CD4-positive, alpha-beta T cell treated with Interleukin-17A for 1 hour (primary cell): ENCODE measurements around the gene FAH.
"Not testable (repeated sequence)": the region's sequence is repeated elsewhere in the genome, so short reads cannot be mapped to it uniquely, and the experiment has no call there.

Source experiments
- DNase-seq: peaks from one replicate; pipeline ENCODE4 v3.0.0-alpha.2; 2020

Gene FAH

DNA sequence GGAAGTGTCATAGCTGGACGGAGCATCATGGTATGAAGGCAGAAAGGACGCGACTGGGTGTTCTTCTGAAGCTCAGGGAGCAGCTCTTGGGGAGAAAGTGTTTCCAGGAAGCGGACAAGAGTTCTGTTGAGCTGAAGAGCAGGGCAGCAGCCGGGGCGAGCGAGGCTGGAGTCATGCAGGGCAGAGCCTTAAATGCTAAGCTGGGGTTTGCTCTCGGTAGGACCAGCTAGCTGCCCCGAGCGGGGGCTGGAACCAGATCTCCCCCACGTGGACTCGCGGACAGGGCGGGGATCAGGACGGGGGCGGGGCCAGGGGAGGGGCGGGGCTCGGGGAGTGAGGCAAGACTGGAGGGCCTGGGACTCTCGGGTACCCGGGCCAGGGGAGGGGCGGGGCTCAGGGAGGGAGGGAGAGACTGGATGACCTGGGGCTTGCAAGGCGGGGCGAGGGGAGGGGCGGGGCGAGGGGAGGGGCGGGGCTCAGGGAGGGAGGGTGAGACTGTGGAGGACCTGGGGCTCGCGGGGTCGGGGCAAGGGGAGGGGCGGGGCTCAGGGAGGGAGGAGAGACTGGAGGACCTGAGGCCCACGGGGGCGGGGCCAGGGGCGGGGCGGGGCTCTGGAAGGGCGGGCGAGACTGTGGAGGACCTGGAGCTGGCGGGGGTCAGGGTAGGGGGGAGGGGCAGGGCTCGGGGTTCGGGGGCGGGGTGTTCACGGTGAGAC, 461 bp upstream of the FAH start:
- DNase-seq = peak; percentile 95

DNA sequence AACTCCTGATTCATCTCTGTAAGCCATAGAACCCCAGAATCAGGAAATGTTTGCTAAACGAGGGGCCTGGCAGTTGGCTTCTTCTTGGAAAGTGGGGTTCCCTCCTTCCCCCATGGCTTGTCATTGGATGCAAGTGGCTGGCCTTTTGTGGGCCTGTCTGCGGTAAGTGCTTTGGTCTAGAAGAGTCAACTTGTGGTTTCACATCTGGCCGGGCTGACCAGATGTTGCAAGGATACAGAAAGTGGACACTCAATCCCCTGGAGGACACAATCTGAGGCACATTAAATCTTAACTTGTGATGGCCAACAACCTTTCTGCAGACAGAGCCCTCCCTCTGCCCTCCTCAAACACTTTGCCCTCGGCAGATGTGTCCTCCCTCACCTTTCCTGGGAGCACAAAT, 1.1 kb downstream of the FAH start:
- DNase-seq = no peak

DNA sequence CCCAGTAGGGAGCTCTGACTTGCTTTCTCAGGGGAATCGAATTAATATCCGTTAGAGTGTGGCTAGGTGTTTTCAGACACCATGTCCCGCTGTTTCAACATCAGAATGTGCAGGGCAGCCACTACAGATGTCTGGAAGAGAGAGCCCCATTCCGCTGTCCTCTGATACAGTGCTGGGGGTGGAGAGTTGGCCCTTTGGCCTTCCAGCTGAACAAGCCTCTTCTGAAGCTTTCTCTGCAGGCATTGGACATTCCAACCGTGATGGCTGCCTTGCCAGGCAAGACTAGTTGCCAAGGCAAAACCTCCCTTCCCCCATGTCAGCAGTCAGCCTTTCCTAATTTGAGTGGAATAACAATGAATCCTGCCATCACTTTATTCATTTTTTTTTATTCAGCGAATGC, 1.5 kb downstream of the FAH start:
- no peak for DNase-seq

DNA sequence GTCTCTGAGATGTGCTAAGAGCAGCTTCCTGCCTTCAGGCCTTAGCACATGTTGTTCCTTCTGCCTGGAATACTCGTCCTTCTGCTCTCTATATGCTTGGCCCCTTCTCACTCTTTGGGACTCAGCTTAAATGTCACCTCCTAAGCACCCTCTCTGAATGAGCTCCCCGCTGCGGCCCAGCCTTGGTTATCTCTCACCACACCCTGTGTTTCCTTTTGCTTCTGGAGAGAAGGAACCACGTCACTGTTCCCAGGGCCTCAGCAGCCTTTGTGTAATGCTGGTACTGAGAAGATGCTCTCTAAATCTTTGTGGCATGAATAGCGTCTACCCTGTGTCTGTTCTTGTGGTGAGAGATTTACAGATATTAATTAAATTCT, 2.2 kb downstream of the FAH start:
- no peak for DNase-seq

DNA sequence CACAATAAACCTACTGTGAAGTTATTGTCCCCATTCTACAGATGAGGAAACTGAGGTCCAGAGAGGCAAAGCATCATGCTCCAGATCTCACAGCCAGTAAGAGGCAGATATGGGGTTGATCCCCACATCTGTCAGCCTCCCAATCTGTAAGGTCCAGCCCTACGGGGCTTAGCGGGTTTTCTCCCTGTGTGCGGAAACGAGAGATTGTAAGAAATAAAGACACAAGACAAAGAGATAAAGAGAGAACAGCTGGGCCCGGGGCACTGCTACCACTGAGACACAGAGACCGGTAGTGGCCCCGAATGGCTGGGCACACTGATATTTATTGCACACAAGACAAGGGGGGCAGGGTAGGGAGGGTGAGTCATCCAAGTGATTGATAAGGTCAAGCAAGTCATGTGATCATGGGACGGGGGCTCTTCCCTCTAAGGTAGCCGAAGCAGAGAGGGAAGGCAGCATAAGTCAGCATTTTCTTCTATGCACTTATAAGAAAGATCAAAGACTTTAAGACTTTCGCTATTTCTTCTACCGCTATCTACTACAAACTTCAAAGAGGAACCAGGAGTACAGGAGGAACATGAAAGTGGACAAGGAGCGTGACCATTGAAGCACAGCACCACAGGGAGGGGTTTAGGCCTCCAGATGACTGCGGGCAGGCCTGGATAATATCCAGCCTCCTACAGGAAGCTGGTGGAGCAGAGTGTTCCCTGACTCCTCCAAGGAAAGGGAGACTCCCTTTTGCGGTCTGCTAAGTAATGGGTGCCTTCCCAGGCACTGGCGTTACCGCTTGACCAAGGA, 2.8 kb downstream of the FAH start:
- DNase-seq = not testable (repeated sequence)

DNA sequence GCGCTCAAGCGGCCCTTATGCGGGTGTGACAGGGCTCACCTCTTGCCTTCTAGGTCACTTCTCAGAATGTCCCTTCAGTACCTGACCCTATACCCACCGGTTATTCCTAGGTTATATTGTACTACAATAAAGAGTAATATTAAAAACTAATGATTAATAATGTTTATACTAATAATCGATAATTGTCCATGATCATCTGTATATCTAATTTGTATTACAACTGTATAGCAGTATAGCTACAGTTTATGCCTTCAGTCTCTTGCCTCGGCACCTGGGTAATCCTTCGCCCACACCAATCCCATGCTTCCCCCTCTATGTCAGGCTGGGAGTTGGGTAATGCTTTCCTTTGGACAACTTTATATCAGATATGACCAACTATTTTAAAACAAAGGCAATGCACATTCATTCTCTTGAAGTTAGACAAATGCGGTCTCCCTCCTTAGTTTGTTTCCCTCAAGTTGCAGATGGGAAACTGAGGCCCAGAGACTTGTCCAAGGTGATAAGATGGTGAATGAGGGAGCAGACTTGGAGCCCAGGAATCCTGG, 3.4 kb downstream of the FAH start:
- no peak for DNase-seq

DNA sequence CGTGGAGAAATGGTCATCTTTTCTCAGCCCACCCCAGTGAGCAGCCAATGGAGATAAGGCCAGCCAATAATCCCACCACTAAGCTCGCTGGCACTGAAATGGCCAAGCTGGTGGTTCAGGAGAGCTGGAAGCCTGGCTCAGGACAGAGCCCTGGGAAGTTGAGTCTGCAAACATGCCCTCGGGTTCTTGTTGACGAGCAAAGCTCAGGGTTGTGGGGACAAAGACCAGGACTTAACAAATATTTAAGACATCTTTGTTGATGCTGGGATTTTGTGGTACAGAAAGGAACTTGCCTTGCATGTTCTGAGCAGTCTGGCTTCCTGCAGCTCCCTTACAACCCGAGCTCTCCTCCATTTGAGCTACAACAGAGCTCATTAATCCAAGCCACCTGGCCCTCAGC, 4.4 kb downstream of the FAH start:
- no peak for DNase-seq

DNA sequence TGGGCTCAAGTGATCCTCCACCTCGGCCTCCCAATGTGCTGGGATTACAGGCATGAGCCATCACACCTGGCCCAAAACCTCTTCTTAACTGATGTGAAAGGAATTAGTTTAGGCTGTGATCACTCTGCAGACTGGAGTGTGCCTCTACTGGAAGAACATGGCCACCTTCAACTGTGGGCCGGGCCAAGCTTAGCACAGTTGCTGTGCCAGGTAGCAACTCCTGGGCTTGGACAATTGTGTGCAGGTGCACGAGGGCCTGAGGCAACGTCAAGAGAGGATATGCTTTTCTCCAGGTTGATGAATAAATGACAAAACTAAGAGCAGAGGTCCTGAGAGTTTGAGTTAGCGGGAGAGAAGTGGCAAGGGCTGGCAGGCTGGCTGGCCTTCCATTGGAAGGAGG, 6.5 kb downstream of the FAH start:
- no peak for DNase-seq

DNA sequence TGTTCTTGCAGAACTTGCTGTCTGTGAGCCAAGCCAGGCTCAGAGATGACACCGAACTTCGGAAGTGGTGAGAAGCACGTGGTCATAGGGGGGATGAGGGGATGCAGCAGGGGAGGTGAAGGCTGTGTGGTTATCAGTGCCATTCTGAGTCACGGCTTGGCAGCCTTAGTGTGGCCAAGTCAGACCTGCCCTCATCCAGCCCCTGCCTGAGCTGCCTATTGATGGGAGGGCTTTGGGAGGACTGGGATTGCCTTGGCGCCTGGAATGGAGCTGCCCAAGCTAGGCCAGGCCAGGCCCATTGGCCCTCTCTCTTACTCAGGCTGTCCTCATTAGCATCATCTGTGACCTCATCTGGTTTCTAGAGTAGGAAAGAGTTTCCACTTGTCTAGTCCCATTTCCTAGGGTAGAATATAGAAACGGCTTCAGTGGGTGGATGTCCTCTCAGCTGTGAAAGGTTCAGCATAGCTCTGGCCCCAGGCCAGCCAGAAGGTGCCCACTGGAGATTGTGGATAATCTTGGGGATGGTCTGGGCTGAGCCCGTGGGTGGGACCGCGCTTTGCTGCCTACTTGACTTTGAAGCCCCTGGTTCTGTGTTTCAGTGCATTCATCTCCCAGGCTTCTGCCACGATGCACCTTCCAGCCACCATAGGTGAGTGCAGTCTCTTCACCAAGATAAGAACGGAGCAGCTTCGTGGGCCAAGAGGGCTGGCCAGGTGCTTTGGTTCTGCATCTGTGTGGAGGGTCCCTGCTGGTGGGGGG, 7.2 kb downstream of the FAH start:
- no peak for DNase-seq

DNA sequence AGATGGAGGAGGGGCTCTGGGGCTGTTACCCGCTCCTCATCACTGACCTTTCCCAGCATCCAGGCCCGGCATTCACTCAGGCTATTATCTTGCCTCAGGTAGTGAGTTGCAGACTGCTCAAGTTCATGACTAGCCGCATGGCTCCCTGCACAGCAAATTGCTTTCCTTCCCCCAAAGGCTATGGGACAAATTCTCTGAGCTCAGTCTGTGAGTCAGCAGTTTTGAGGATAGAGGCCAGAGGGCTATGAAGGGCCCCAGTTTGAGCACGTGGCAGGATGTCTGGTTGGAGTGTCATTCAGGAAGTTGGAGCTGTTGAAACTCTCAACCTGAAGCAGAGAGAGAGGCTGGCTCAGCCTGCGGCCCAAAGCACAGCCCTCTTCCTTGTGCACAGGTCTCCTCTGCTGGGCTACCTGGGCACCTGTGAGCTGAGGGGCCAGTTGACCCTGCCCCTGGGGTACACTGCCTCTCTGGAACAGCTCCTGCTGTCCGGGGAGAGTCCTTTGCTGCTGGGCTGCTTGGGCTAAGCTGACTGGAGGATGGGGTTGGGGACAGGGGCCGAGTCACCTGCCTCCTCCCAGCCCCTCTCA, 7.9 kb downstream of the FAH start:
- DNase-seq = peak; percentile 35

DNA sequence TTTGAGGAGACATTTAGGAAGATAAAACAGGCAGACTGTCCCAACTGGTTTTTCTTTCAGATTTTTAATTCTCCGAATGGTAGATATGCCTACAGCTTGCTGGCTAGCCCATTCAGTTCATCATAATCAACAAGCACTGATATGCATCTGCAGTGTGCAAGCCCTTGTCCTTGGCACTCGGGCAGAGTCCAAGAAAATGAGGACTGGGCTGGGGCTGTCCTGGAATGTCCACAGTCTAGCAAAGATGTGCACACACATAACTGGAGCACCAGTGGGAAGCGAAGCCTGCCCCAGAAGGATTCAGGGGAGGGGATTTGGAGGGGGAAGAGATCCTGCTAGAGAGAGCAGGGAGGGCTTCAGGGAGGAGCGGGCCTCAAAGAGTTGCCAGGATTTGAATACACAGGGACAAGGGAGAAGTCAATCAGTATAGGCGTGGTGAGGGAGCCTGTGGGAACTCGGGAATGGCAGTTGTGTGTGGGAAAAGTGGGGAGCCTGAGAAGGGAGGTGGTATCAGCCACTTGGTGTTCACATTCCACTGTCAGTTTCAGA, 8.7 kb downstream of the FAH start:
- no peak for DNase-seq

DNA sequence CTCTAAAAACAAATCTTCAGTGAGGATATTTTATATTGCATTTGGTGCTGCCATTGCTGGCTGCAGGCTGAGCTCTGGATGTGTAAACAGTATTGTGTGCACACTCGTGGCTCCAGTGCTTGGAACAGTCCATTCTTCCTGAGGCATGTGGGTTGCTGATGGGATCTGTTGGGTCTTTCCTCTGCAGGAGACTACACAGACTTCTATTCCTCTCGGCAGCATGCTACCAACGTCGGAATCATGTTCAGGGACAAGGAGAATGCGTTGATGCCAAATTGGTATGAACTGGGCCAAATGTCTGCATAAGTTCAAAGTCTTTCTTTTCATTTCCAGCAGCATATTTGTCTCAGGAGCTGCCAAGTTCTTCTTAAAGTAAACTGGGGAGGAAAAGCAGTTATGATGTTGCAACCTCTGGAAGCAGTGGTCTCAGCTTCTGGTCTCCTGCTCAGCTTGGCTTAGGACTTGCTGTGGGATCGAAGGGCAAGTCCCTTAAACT, 9.3 kb downstream of the FAH start:
- DNase-seq = no peak

DNA sequence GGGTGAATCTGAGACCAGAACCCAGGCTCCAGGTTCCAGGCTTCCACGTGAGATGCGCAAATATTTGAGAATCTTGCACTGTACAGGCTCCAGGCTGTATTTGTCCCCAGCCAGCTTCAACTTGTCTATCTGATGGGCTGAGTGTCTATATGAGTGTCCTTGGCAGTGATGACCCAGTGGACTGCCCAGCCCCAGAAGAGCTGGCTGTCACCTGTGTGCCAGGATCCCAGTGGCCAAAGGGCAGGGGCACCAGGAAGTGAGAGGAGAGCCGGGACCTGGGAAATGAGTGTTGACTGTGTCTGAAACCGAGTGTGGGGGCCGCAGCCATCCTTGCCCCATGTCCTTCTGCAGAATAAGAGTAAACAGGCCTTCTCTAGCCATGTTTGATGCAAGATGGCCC, 10.4 kb downstream of the FAH start:
- no peak for DNase-seq

DNA sequence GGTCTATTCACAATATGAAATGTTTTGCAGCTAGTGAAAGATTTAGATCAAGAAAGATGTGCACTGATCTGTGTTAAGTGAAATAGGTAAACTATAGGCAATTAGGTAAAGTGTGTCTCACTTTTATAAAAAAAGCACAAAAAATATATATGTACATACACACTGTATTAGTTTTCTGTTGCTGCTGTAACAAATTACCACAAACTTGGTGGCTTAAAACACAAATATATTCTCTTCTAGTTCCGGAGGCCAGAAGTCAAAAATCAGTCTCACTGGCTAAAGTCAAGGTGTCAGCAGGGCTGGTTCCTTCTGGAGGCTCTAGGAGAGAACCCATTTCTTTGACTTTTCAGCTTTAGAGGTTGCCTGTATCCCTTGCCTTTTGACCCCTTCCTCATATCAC, 11.1 kb downstream of the FAH start:
- DNase-seq = no peak

DNA sequence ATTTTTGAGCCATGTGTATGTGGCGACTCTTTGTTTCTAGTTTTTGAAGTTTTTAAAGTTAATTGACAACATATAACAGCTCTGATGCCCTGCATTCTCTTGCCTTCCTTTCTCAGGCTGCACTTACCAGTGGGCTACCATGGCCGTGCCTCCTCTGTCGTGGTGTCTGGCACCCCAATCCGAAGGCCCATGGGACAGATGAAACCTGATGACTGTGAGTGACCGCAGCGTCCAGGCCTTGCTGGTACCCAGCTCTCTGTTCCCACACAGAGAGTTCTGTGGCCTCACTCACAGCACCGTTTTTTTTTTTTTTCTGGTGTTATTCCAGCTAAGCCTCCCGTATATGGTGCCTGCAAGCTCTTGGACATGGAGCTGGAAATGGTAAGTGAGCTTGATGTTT, 15.1 kb downstream of the FAH start:
- no peak for DNase-seq

DNA sequence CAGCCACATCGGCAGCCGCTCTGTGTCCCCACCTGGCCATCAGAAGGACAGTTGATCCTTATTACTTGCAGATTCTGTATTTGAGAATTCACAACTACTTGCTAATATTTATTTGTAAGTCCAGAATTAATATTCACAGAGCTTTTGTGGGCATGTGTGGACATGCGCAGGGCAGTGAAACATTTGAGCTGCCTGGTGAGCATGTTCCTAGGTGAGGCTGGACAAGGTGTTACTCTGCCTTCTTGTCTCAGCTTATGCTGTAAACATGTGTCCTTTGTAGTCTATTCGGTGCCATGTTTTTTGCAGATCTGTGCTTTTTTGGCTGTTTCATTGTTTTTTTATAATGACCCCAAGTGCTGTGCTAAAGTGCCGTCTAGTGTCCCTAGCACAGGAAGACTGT, 15.6 kb downstream of the FAH start:
- no peak for DNase-seq

DNA sequence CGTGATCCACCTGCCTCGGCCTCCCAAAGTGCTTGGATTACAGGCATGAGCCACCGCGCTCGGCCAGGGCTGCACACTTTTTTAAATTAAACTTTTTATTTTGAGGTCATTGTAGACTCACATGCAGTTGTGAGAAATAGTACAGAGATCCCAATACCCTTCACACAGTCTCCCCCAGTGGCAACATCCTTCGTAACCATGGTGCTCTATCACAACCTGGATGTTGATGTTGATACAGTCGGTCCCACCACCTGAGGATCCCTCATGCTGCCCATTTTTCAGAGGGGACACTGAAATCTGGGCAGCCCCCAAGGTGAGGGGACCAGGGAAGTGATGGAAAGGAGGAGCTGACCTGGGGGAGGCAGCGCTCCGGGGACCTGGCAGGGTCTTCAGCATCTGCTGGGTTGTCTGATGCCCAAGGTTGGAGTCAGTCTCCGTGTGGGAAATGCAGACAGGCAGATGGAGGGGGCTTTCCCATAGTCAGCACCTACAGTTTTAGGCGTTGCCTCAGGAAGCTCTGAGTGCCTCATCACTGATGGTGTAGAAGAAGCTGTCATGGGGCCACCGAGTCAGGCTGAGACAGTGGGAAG, 17.1 kb downstream of the FAH start:
- DNase-seq = no peak

DNA sequence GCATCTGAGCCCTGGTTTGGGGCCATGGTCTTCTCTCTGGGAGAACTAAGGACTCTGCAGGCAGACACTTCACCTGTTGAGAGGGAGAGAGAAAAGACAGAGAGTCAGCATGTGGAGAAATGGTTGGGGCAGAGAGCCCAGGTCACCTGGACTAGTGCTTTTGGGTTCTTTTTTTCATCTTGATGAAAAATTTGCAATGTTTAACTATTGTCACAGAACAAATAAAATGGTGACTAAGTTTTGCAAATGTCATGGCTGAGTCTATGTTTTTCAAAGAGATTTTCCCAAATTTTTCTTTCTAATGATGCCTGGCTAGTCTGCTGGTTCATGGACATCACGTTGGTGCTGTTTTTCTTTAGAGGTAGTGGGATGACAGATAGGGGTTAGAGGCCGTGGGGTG, 17.8 kb downstream of the FAH start:
- DNase-seq = no peak

DNA sequence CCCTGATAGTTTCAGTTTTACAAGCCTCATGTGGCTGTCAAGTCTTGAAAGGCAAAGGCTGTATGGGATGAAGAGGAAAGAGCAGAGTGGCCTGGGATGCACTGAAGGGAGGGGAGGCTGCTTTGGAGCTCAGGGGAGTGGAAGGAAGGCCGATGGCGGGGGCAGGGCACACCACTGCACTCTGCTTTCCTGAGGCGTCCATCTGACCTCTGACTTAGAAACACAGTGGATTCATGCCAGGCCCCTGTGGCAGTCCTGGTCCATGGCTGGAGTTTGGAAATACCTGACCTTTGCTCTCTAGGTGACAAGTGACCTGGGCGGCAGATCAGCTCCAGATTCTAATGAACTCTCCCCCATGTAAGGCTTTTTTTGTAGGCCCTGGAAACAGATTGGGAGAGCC, 19.0 kb downstream of the FAH start:
- DNase-seq = no peak

DNA sequence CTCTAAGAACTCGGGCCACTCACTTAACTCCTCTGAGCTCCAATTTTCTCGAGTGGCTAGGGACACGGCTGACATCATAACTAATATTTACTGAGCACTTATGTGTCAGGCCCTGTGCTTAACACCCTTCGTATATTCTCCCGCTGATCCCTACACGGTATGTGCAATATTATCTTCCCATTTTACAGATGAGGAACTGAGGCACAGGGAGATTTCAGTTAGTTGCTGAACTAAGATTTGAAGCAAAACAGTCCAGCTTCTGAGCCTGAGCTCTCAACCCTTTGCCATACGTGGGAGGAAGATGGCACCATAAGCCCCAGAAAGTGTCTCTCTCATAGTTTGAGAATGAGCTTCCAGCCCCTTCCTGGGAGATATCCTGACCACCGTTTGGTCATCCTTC, 19.6 kb downstream of the FAH start:
- DNase-seq = no peak

DNA sequence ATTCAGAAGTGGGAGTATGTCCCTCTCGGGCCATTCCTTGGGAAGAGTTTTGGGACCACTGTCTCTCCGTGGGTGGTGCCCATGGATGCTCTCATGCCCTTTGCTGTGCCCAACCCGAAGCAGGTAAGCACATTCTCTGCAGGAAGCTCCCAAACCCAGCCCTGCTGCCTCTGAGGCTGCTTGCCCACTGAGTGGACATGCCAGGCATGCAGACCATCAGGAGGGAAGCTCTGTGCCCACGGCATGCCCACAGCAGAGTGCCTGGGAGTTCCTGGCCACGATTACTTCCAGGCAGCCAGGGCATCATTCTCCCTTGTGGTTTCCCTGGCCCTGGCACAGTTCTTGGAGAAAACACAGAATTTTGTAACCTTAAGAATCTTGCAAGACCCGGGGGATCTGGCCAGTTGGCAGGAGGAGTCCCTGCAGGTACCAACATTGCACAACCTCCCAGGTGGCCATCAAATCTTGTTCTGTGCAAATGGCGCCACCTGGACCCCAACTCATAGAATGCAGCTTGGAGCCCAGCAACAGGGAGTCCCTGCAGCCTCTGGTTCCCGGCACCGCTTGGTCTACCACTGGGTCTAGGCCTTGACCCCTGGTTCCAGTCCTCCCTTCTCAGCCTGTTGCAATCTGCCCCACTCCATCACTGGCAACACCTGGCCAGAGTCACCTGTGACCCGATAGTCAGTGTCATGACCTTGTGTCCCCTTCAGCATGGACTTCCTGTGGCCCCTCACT, 20.4 kb downstream of the FAH start:
- DNase-seq = peak; percentile 73
